ENCODE measurements around the gene TMEM229B. TPM values are rescaled to one million over a fixed set of nuclear protein-coding genes. Genes with fewer than 3 reads are reported as not detected.

Gene TMEM229B
- total RNA-seq = 0.26 and 1.2 TPM in 2 replicates

GRCh38 chr14:67487937-67488893, at the start of gene TMEM229B:
TSS of gene TMEM229B (minus strand) at chr14:67488721. CDS start at chr14:67473923, 14,798 bp downstream.
- H3K36me3 ChIP-seq (ENCODE audit: control insufficient read depth, insufficient read depth, low read length) = no peaks in the 10 kb centered on the region
- FAIRE-seq (peak; percentile 58), DNase-seq (ENCODE audit: low read depth) (no peak)
- no peak for TF ChIP-seq CTCF (IDR thresholded peaks at IDR 0.05; ENCODE audit: insufficient read depth, low read length, severe bottlenecking)
- no peaks in the 10 kb centered on the region for H3K27me3 ChIP-seq (ENCODE audit: control insufficient read depth, insufficient read depth, low read length)
- H3K4me3 ChIP-seq (ENCODE audit: low read depth, low read length) = no peak within 1 kb of the TSS

- Histone ChIP-seq H3K36me3 (ENCODE audit: control insufficient read depth, insufficient read depth, low read length) (no peaks in the 10 kb centered on the region), H3K27me3 (ENCODE audit: control insufficient read depth, insufficient read depth, low read length) (no peaks in the 10 kb centered on the region), H3K4me3 (ENCODE audit: low read depth, low read length) (no peak overlapping the region)
- FAIRE-seq (no peak), DNase-seq (ENCODE audit: low read depth) (no peak)
- TF ChIP-seq CTCF (IDR thresholded peaks at IDR 0.05; ENCODE audit: insufficient read depth, low read length, severe bottlenecking) = no peak
Measured at GRCh38 chr14:67537736-67538135, 49.2 kb upstream of the TMEM229B start.

- DNase-seq (ENCODE audit: low read depth) = no peak
- TF ChIP-seq CTCF (IDR thresholded peaks at IDR 0.05; ENCODE audit: insufficient read depth, low read length, severe bottlenecking) = no peak
- Histone ChIP-seq H3K4me3 (ENCODE audit: low read depth, low read length) (no peak overlapping the region), H3K36me3 (ENCODE audit: control insufficient read depth, insufficient read depth, low read length) (no peaks in the 10 kb centered on the region), H3K27me3 (ENCODE audit: control insufficient read depth, insufficient read depth, low read length) (no peaks in the 10 kb centered on the region)
- FAIRE-seq = no peak
Measured at GRCh38 chr14:67536087-67536486, 47.6 kb upstream of the TMEM229B start.

GRCh38 chr14:67533754-67534085, 45.2 kb upstream of the TMEM229B start:
- no peaks in the 10 kb centered on the region for H3K36me3 ChIP-seq (ENCODE audit: control insufficient read depth, insufficient read depth, low read length)
- DNase-seq (ENCODE audit: low read depth) = no peak

GRCh38 chr14:67532998-67533753, 44.7 kb upstream of the TMEM229B start, which contains the start of gene PLEKHH1:
TSS of gene PLEKHH1 (plus strand) at chr14:67533290. CDS start at chr14:67541868, 8,578 bp downstream.
- no peak for TF ChIP-seq CTCF (IDR thresholded peaks at IDR 0.05; ENCODE audit: insufficient read depth, low read length, severe bottlenecking)
- Histone ChIP-seq H3K36me3 (ENCODE audit: control insufficient read depth, insufficient read depth, low read length) (no peaks in the 10 kb centered on the region), H3K4me3 (ENCODE audit: low read depth, low read length) (peak within 1 kb of the TSS; percentile 57), H3K27me3 (ENCODE audit: control insufficient read depth, insufficient read depth, low read length) (no peaks in the 10 kb centered on the region)
- DNase-seq (ENCODE audit: low read depth) (peak; percentile 65), FAIRE-seq (no peak)

More at GRCh38 chr14:67533754-67534085, 45.2 kb upstream of the TMEM229B start:
- no peak for TF ChIP-seq CTCF (IDR thresholded peaks at IDR 0.05; ENCODE audit: insufficient read depth, low read length, severe bottlenecking)
- H3K27me3 ChIP-seq (ENCODE audit: control insufficient read depth, insufficient read depth, low read length) = no peaks in the 10 kb centered on the region
- FAIRE-seq = no peak
- H3K4me3 ChIP-seq (ENCODE audit: low read depth, low read length) = peak overlapping the region; percentile 57
